ENCODE results near the gene PRSS36.
"Not testable (repeated sequence)": the region's sequence is repeated elsewhere in the genome, so short reads cannot be mapped to it uniquely, and the experiment has no call there.

PRSS36 gene

GRCh38 chr16:31108035-31108793, 41.7 kb downstream of the PRSS36 start, which contains the start of gene BCKDK:
Gene BCKDK, plus strand, starts transcription at chr16:31108386. Its CDS starts 838 bp downstream, at chr16:31109224.
- Histone ChIP-seq H3K27ac (no peak within 1 kb of the TSS), H3K4me3 (peak within 1 kb of the TSS; percentile 95), H3K9me3 (ENCODE audit: low read depth, low read length) (no peaks in the 10 kb centered on the region), H3K36me3 (ENCODE audit: insufficient read depth, low read length) (peaks cover 27% of the 10 kb centered on the region; the same call in 1 of the 2 replicates), H3K9ac (ENCODE audit: insufficient read length) (peak within 1 kb of the TSS; percentile 81)
- TF ChIP-seq FOXP2 (optimal IDR thresholded peaks at IDR 0.05; ENCODE audit: control extremely low read depth, extremely low read length, insufficient read depth) (no peak), POLR2AphosphoS5 (IDR thresholded peaks at IDR 0.05; ENCODE audit: borderline replicate concordance, low read depth, low read length) (peak; percentile 73), EZH2 (IDR thresholded peaks at IDR 0.05) (no peak)
- no peak for DNase-seq (ENCODE audit: low read depth, low spot score)

- H3K4me3 ChIP-seq = no peak overlapping the region; the same call in 1 of the 2 replicates
- no peak overlapping the region for H3K27ac ChIP-seq
- TF ChIP-seq EZH2 (IDR thresholded peaks at IDR 0.05) (no peak), POLR2AphosphoS5 (IDR thresholded peaks at IDR 0.05; ENCODE audit: borderline replicate concordance, low read depth, low read length) (no peak), FOXP2 (optimal IDR thresholded peaks at IDR 0.05; ENCODE audit: control extremely low read depth, extremely low read length, insufficient read depth) (no peak)
- H3K9ac ChIP-seq (ENCODE audit: insufficient read length) = no peak overlapping the region
- H3K36me3 ChIP-seq (ENCODE audit: insufficient read depth, low read length) = peaks cover 26% of the 10 kb centered on the region; the same call in 1 of the 2 replicates
- DNase-seq (ENCODE audit: low read depth, low spot score) = no peak
- no peaks in the 10 kb centered on the region for H3K9me3 ChIP-seq (ENCODE audit: low read depth, low read length)
Observed at GRCh38 chr16:31107465-31107867, 42.4 kb downstream of the PRSS36 start.

GRCh38 chr16:31106509-31107464, 43.1 kb downstream of the PRSS36 start:
- no peak for DNase-seq (ENCODE audit: low read depth, low spot score)
- no peak for TF ChIP-seq EZH2 (IDR thresholded peaks at IDR 0.05)
- no peak for TF ChIP-seq FOXP2 (optimal IDR thresholded peaks at IDR 0.05; ENCODE audit: control extremely low read depth, extremely low read length, insufficient read depth)
- no peak for TF ChIP-seq POLR2AphosphoS5 (IDR thresholded peaks at IDR 0.05; ENCODE audit: borderline replicate concordance, low read depth, low read length)
- no peak overlapping the region for H3K9ac ChIP-seq (ENCODE audit: insufficient read length)
- H3K9me3 ChIP-seq (ENCODE audit: low read depth, low read length) = no peaks in the 10 kb centered on the region
- H3K27ac ChIP-seq = no peak overlapping the region
- no peak overlapping the region for H3K4me3 ChIP-seq
- H3K36me3 ChIP-seq (ENCODE audit: insufficient read depth, low read length) = peaks cover 20% of the 10 kb centered on the region; the same call in 1 of the 2 replicates

- Histone ChIP-seq H3K36me3 (ENCODE audit: insufficient read depth, low read length) (peaks cover 10% of the 10 kb centered on the region; the same call in 1 of the 2 replicates), H3K9me3 (ENCODE audit: low read depth, low read length) (no peaks in the 10 kb centered on the region), H3K4me3 (no peak overlapping the region), H3K9ac (ENCODE audit: insufficient read length) (no peak overlapping the region), H3K27ac (no peak overlapping the region)
- TF ChIP-seq FOXP2 (optimal IDR thresholded peaks at IDR 0.05; ENCODE audit: control extremely low read depth, extremely low read length, insufficient read depth) = no peak
- TF ChIP-seq POLR2AphosphoS5 (IDR thresholded peaks at IDR 0.05; ENCODE audit: borderline replicate concordance, low read depth, low read length) = no peak
- no peak for TF ChIP-seq EZH2 (IDR thresholded peaks at IDR 0.05)
- no peak for DNase-seq (ENCODE audit: low read depth, low spot score)
Observed at GRCh38 chr16:31105677-31106213, 44.1 kb downstream of the PRSS36 start.

- H3K36me3 ChIP-seq (ENCODE audit: insufficient read depth, low read length); DNase-seq (ENCODE audit: low read depth, low spot score); H3K27ac ChIP-seq; H3K4me3 ChIP-seq; H3K9me3 ChIP-seq (ENCODE audit: low read depth, low read length); H3K9ac ChIP-seq (ENCODE audit: insufficient read length): not testable (repeated sequence)
Observed at GRCh38 chr16:31100876-31101641, 48.8 kb downstream of the PRSS36 start.

- Histone ChIP-seq H3K4me3 (no peak overlapping the region), H3K9ac (ENCODE audit: insufficient read length) (no peak overlapping the region), H3K36me3 (ENCODE audit: insufficient read depth, low read length) (no peaks in the 10 kb centered on the region), H3K9me3 (ENCODE audit: low read depth, low read length) (no peaks in the 10 kb centered on the region), H3K27ac (no peak overlapping the region)
- TF ChIP-seq FOXP2 (optimal IDR thresholded peaks at IDR 0.05; ENCODE audit: control extremely low read depth, extremely low read length, insufficient read depth) = no peak
- TF ChIP-seq POLR2AphosphoS5 (IDR thresholded peaks at IDR 0.05; ENCODE audit: borderline replicate concordance, low read depth, low read length) = no peak
- no peak for TF ChIP-seq EZH2 (IDR thresholded peaks at IDR 0.05)
- DNase-seq (ENCODE audit: low read depth, low spot score) = no peak
Observed at GRCh38 chr16:31099860-31100638, 49.8 kb downstream of the PRSS36 start.

GRCh38 chr16:31094424-31095120, 55.3 kb downstream of the PRSS36 start, which contains the start of gene VKORC1:
Gene VKORC1, minus strand, starts transcription at chr16:31094797. Its CDS starts 68 bp downstream, at chr16:31094729.
- Histone ChIP-seq H3K9ac (ENCODE audit: insufficient read length) (peak within 1 kb of the TSS; percentile 89), H3K4me3 (peak within 1 kb of the TSS; percentile 93), H3K36me3 (ENCODE audit: insufficient read depth, low read length) (peaks cover 12% of the 10 kb centered on the region; the same call in 1 of the 2 replicates), H3K9me3 (ENCODE audit: low read depth, low read length) (no peaks in the 10 kb centered on the region), H3K27ac (peak within 1 kb of the TSS; percentile 78)
- TF ChIP-seq POLR2AphosphoS5 (IDR thresholded peaks at IDR 0.05; ENCODE audit: borderline replicate concordance, low read depth, low read length) (peak; percentile 84), EZH2 (IDR thresholded peaks at IDR 0.05) (no peak), FOXP2 (optimal IDR thresholded peaks at IDR 0.05; ENCODE audit: control extremely low read depth, extremely low read length, insufficient read depth) (no peak)
- peak; percentile 76 for DNase-seq (ENCODE audit: low read depth, low spot score)
